H9 (cell line): ENCODE measurements around the gene SPATS2. TPM values are rescaled to one million over a fixed set of nuclear protein-coding genes. Genes with fewer than 3 reads are reported as not detected.

Experiments used
- DNase-seq: peaks from one replicate; pipeline ENCODE4 v3.0.0-alpha.2; 2017
- H2AFZ ChIP-seq: one replicate; pipeline ENCODE4 v1.6.1; 2013; ENCODE audit warnings: mild to moderate bottlenecking, low read length, control low read depth, moderate library complexity
- H2AK5ac ChIP-seq: 2 replicates; pipeline ENCODE4 v1.6.1; 2013; ENCODE audit warnings: low read length, control low read depth, mixed read lengths; ENCODE audit not compliant: insufficient read length
- H2BK120ac ChIP-seq: one replicate; pipeline ENCODE4 v1.6.1; 2013; ENCODE audit warnings: low read depth, mild to moderate bottlenecking, low read length, control low read depth, inconsistent platforms; ENCODE audit not compliant: poor library complexity, severe bottlenecking
- H2BK12ac ChIP-seq: 2 replicates; pipeline ENCODE4 v1.6.1; 2013; ENCODE audit warnings: low read length, control low read depth, mixed read lengths, low read depth; ENCODE audit not compliant: insufficient read length
- H2BK15ac ChIP-seq: 2 replicates; pipeline ENCODE4 v1.6.1; 2013; ENCODE audit warnings: low read depth, low read length, control low read depth
- H2BK20ac ChIP-seq: one replicate; pipeline ENCODE4 v1.6.1; 2013; ENCODE audit warnings: low read depth, mild to moderate bottlenecking, low read length, control low read depth, inconsistent platforms; ENCODE audit not compliant: poor library complexity, severe bottlenecking
- H2BK5ac ChIP-seq: 2 replicates; pipeline ENCODE4 v1.6.1; 2013; ENCODE audit warnings: low read length, control low read depth, mixed read lengths; ENCODE audit not compliant: insufficient read length
- H3K14ac ChIP-seq: 2 replicates; pipeline ENCODE4 v1.6.1; 2013; ENCODE audit warnings: low read length, control low read depth; ENCODE audit not compliant: insufficient read depth
- H3K18ac ChIP-seq: 2 replicates; pipeline ENCODE4 v1.6.1; 2013; ENCODE audit warnings: low read depth, mild to moderate bottlenecking, mixed read lengths, low read length, control low read depth; ENCODE audit not compliant: insufficient read length
- H3K23ac ChIP-seq: 2 replicates; pipeline ENCODE4 v1.6.1; 2013; ENCODE audit warnings: low read length, control low read depth, mixed read lengths, low read depth; ENCODE audit not compliant: insufficient read length
- H3K23me2 ChIP-seq: 2 replicates; pipeline ENCODE4 v1.6.1; 2013; ENCODE audit warnings: low read depth, mild to moderate bottlenecking, mixed read lengths, low read length, control low read depth; ENCODE audit not compliant: insufficient read length, poor library complexity, severe bottlenecking
- H3K27ac ChIP-seq: 2 replicates; pipeline ENCODE4 v1.5.1; 2013; ENCODE audit warnings: low read length, control low read depth, mixed read lengths, low read depth; ENCODE audit not compliant: insufficient read length
- H3K27me3 ChIP-seq: 2 replicates; pipeline ENCODE4 v1.6.1; 2013; ENCODE audit warnings: low read length, control low read depth, inconsistent platforms; ENCODE audit not compliant: insufficient read depth
- H3K4ac ChIP-seq: 2 replicates; pipeline ENCODE4 v1.6.1; 2013; ENCODE audit warnings: low read depth, mild to moderate bottlenecking, control low read depth, inconsistent platforms, low read length, moderate library complexity
- H3K4me1 ChIP-seq: 2 replicates; pipeline ENCODE4 v1.6.1; 2013; ENCODE audit warnings: low read length, control low read depth, inconsistent platforms; ENCODE audit not compliant: insufficient read depth
- H3K4me2 ChIP-seq: 2 replicates; pipeline ENCODE4 v1.6.1; 2013; ENCODE audit warnings: low read length, control low read depth, mixed read lengths; ENCODE audit not compliant: insufficient read length, insufficient read depth
- H3K56ac ChIP-seq: 2 replicates; pipeline ENCODE4 v1.6.1; 2013; ENCODE audit warnings: low read depth, mild to moderate bottlenecking, mixed read lengths, low read length, control low read depth; ENCODE audit not compliant: insufficient read length
- H3K79me1 ChIP-seq: 2 replicates; pipeline ENCODE4 v1.6.1; 2013; ENCODE audit warnings: low read depth, mild to moderate bottlenecking, moderate library complexity, low read length, control low read depth, inconsistent platforms; ENCODE audit not compliant: insufficient read depth, poor library complexity, severe bottlenecking
- H3K79me2 ChIP-seq: 2 replicates; pipeline ENCODE4 v1.6.1; 2013; ENCODE audit warnings: low read length, control low read depth, inconsistent platforms; ENCODE audit not compliant: insufficient read depth
- H3K9ac ChIP-seq: 2 replicates; pipeline ENCODE4 v1.6.1; 2013; ENCODE audit warnings: low read length, control low read depth, mixed read lengths; ENCODE audit not compliant: insufficient read length; ENCODE audit errors: extremely low read depth
- H3K9me3 ChIP-seq: one replicate; pipeline ENCODE4 v1.6.1; 2013; ENCODE audit warnings: low read depth, low read length, inconsistent platforms; ENCODE audit not compliant: control insufficient read depth
- H3T11ph ChIP-seq: one replicate; pipeline ENCODE4 v1.6.1; 2013; ENCODE audit warnings: mild to moderate bottlenecking, low read length, control low read depth, inconsistent platforms
- H4K20me1 ChIP-seq: one replicate; pipeline ENCODE4 v1.6.1; 2013; ENCODE audit not compliant: control insufficient read depth, insufficient read length, insufficient read depth
- H4K5ac ChIP-seq: 2 replicates; pipeline ENCODE4 v1.6.1; 2013; ENCODE audit warnings: low read depth, mild to moderate bottlenecking, mixed read lengths, low read length, control low read depth; ENCODE audit not compliant: insufficient read length
- H4K8ac ChIP-seq: replicated peaks from 2 replicates; pipeline ENCODE4 v1.6.1; 2013; ENCODE audit warnings: low read length, control low read depth, mixed read lengths, low read depth; ENCODE audit not compliant: insufficient read length
- H4K91ac ChIP-seq: 2 replicates; pipeline ENCODE4 v1.6.1; 2013; ENCODE audit warnings: low read depth, mild to moderate bottlenecking, moderate library complexity, mixed read lengths, low read length, control low read depth; ENCODE audit not compliant: insufficient read length
- H3K27ac Mint-ChIP-seq, 3 experiments: 2 replicates in 2 of 3; 3 replicates in 1 of 3; pipeline ENCODE4 v1.8.0; 2020 to 2021; ENCODE audit warnings: mixed read lengths in 3 of 3, mild to moderate bottlenecking in 1 of 3, moderate library complexity in 1 of 3
- H3K27me3 Mint-ChIP-seq: 2 replicates; pipeline ENCODE4 v1.8.0; 2021; ENCODE audit warnings: low read depth, mild to moderate bottlenecking, moderate library complexity, mixed read lengths
- H3K36me3 Mint-ChIP-seq, 3 experiments: 2 replicates in 2 of 3; 3 replicates in 1 of 3; pipeline ENCODE4 v1.8.0; 2020 to 2021; ENCODE audit warnings: low read depth in 3 of 3, mixed read lengths in 3 of 3; ENCODE audit not compliant: insufficient read depth in 1 of 3
- H3K4me1 Mint-ChIP-seq, 2 experiments: 2 replicates each; pipeline ENCODE4 v1.8.0; 2020; ENCODE audit warnings: mixed read lengths in 2 of 2
- H3K4me3 Mint-ChIP-seq, 2 experiments: 2 replicates in 1 of 2; 3 replicates in 1 of 2; pipeline ENCODE4 v1.8.0; 2020 to 2021; ENCODE audit warnings: mild to moderate bottlenecking in 2 of 2, mixed read lengths in 2 of 2, moderate library complexity in 1 of 2
- H3K9me3 Mint-ChIP-seq, 2 experiments: 2 replicates in 1 of 2; 3 replicates in 1 of 2; pipeline ENCODE4 v1.8.0; 2020; ENCODE audit warnings: mild to moderate bottlenecking in 2 of 2, mixed read lengths in 2 of 2, moderate library complexity in 1 of 2
- CTCF ChIP-seq: fragments of 200-600 bp; sonication (generic); conservative IDR thresholded peaks from 3 replicates; pipeline ENCODE4 v1.8.0; 2021; ENCODE audit warnings: antibody characterized with exemption, mild to moderate bottlenecking
- WGBS: extraction: QIAGEN DNeasy Blood & Tissue Kit; methylation state at CpG from one replicate; pipeline ENCODE4 v1.1.7; 2013; ENCODE audit warnings: missing lambda C conversion rate, low lambda C conversion rate, mixed read lengths; ENCODE audit not compliant: insufficient read length; ENCODE audit errors: extremely low coverage; 5-methylcytosine and 5-hydroxymethylcytosine counted together
- total RNA-seq: library from RNA; stranded (reverse); gene quantifications from 2 replicates; pipeline ENCODE4 v1.2.1, GENCODE V29; 2021

The SPATS2 gene
- total RNA-seq, 1 experiment from 2014 or later: 17.1 TPM

DNA sequence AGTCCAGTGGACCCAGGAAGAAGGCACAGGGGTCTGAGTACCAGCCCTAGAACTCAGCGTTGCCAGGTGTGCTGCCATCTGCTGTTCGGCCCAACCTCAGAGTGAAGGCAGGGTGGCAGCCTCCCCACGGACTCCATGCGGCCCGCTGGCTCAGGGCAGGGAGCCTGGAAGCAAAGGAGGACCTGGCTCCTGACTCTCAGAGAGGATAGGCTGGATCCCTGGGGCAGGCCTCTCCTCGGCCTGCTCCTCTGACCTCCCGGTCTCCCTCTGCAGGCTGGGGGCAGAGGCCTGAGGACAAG is 190.6 kb downstream of the SPATS2 start:
- Histone ChIP-seq H3K4me2 (no peak overlapping the region), H3K18ac (no peak overlapping the region), H2BK5ac (no peak overlapping the region), H3K27me3 (no peaks in the 10 kb centered on the region), H3K27ac (no peak overlapping the region), H3K79me1 (no peaks in the 10 kb centered on the region), H3K4me1 (no peaks in the 10 kb centered on the region), H3K23me2 (no peaks in the 10 kb centered on the region), H2BK12ac (no peak overlapping the region), H2BK15ac (no peak overlapping the region), H3K4ac (no peak overlapping the region), H2AK5ac (no peak overlapping the region), H4K5ac (no peak overlapping the region), H2BK20ac (no peak overlapping the region), H3K9ac (no peak overlapping the region), H3K79me2 (no peaks in the 10 kb centered on the region), H3K9me3 (no peaks in the 10 kb centered on the region), H4K91ac (no peak overlapping the region), H3T11ph (no peak overlapping the region), H3K14ac (no peak overlapping the region), H4K20me1 (no peaks in the 10 kb centered on the region), H3K56ac (no peak overlapping the region), H2AFZ (no peak overlapping the region), H2BK120ac (no peak overlapping the region), H3K23ac (no peak overlapping the region), H4K8ac (no peak overlapping the region)
- Mint-ChIP-seq H3K27ac (no peak overlapping the region), H3K4me1 (no peaks in the 10 kb centered on the region), H3K4me3 (no peak overlapping the region), H3K9me3 (no peaks in the 10 kb centered on the region; a peak in 1 of 5 replicates), H3K27me3 (peaks cover 3% of the 10 kb centered on the region), H3K36me3 (peaks cover 24 to 52% (median 48%) of the 10 kb centered on the region in 3 experiments; a peak in 6 of 7 replicates)
- no peak for DNase-seq
- TF ChIP-seq CTCF: no peak
- WGBS: no CpG with 5 or more reads among the region's 7 CpGs
